Colonic mucosa (tissue), 4 donors: ENCODE results near the gene FAM151B. TPM values are rescaled to one million over a fixed set of nuclear protein-coding genes. Genes with fewer than 3 reads are reported as not detected.
A peak's percentile ranks its signal among the peaks of the same experiment; 100 is the strongest.
"Not testable (repeated sequence)": the region's sequence is repeated elsewhere in the genome, so short reads cannot be mapped to it uniquely, and the experiment has no call there.

Source experiments
- DNase-seq: peaks from one replicate; pipeline ENCODE4 v3.0.0-alpha.2; 2020
- H3K27ac ChIP-seq: fragments of 200-600 bp; one replicate; pipeline ENCODE4 v1.8.0; 2021
- H3K27me3 ChIP-seq: fragments of 200-600 bp; one replicate; pipeline ENCODE4 v1.8.0; 2021
- H3K36me3 ChIP-seq: fragments of 200-600 bp; one replicate; pipeline ENCODE4 v1.8.0; 2021
- H3K4me1 ChIP-seq: fragments of 200-600 bp; one replicate; pipeline ENCODE4 v1.8.0; 2021; ENCODE audit warnings: mild to moderate bottlenecking
- H3K4me3 ChIP-seq: fragments of 200-600 bp; one replicate; pipeline ENCODE4 v1.8.0; 2021
- H3K9ac ChIP-seq, 2 donors: one replicate each; pipeline ENCODE4 v1.7.0; 2013; ENCODE audit warnings: control low read depth in 2 of 2, low read depth in 2 of 2, low read length in 2 of 2
- H3K9me3 ChIP-seq: fragments of 200-600 bp; one replicate; pipeline ENCODE4 v1.8.0; 2021
- CTCF ChIP-seq: fragments of 200-600 bp; IDR thresholded peaks from one replicate; pipeline ENCODE4 v1.8.0; 2022; ENCODE audit warnings: antibody characterized with exemption, mild to moderate bottlenecking
- intact Hi-C: fragments of 100-400 bp; cut with DNase I; formaldehyde crosslinking; loops from one replicate; pipeline ENCODE4 v1.14.1; 2022
- total RNA-seq, 2 donors: library from RNA; stranded (reverse); fragmentation: NEBNext Ultra II Directional in 1 of 2; extraction: Animal tissue kit (Norgen Biotek cat#: 25700) in 1 of 2; gene quantifications; one replicate each; pipeline ENCODE4 v1.2.1, GENCODE V29; 2021
- donor health status: healthy.
- donor health status: DM: no; HTN: no; CAD: no.
- donor health status: DM: no; HTN: no; CAD: no.

The FAM151B gene
- total RNA-seq, 2 donors from 2014 or later = 1.4 to 2.4 TPM

GRCh38 chr5:80487444-80487828 lies 464 bp upstream of the FAM151B start:
- H3K4me1 ChIP-seq = no peaks in the 10 kb centered on the region
- no peaks in the 10 kb centered on the region for H3K9me3 ChIP-seq
- peak overlapping the region; percentile 57 for H3K4me3 ChIP-seq
- intact Hi-C loops = no loop called here
- DNase-seq = no peak
- H3K27ac ChIP-seq = peak overlapping the region; percentile 56
- TF ChIP-seq CTCF = no peak
- peak overlapping the region; percentile 53 to 90 for H3K9ac ChIP-seq
- H3K36me3 ChIP-seq = no peaks in the 10 kb centered on the region
- no peaks in the 10 kb centered on the region for H3K27me3 ChIP-seq

GRCh38 chr5:80491296-80491695 lies 3.4 kb downstream of the FAM151B start:
- no peak for DNase-seq
- Histone ChIP-seq H3K36me3 (no peaks in the 10 kb centered on the region), H3K4me1 (no peaks in the 10 kb centered on the region), H3K4me3 (no peak overlapping the region), H3K9me3 (no peaks in the 10 kb centered on the region), H3K9ac (no peak overlapping the region), H3K27me3 (no peaks in the 10 kb centered on the region), H3K27ac (no peak overlapping the region)
- intact Hi-C loops = no loop called here
- TF ChIP-seq CTCF = no peak

- intact Hi-C loops = no loop called here
- Histone ChIP-seq H3K4me3 (no peak overlapping the region), H3K4me1 (no peaks in the 10 kb centered on the region), H3K27me3 (no peaks in the 10 kb centered on the region), H3K9me3 (no peaks in the 10 kb centered on the region), H3K36me3 (no peaks in the 10 kb centered on the region), H3K9ac (no peak overlapping the region), H3K27ac (no peak overlapping the region)
- no peak for DNase-seq
- no peak for TF ChIP-seq CTCF
Observed at GRCh38 chr5:80492741-80493140, 4.8 kb downstream of the FAM151B start.

- H3K9ac ChIP-seq, DNase-seq, H3K4me1 ChIP-seq, H3K27ac ChIP-seq, H3K4me3 ChIP-seq, H3K9me3 ChIP-seq, H3K36me3 ChIP-seq, intact Hi-C loops, H3K27me3 ChIP-seq: not testable (repeated sequence)
Observed at GRCh38 chr5:80493443-80493842, 5.5 kb downstream of the FAM151B start.

GRCh38 chr5:80495891-80496290 lies 8.0 kb downstream of the FAM151B start:
- Histone ChIP-seq H3K27ac (no peak overlapping the region), H3K36me3 (no peaks in the 10 kb centered on the region), H3K9ac (no peak overlapping the region), H3K4me1 (no peaks in the 10 kb centered on the region), H3K9me3 (no peaks in the 10 kb centered on the region), H3K27me3 (no peaks in the 10 kb centered on the region), H3K4me3 (no peak overlapping the region)
- no peak for DNase-seq
- TF ChIP-seq CTCF = no peak
- intact Hi-C loops = no loop called here

- Histone ChIP-seq H3K27ac (no peak overlapping the region), H3K36me3 (no peaks in the 10 kb centered on the region), H3K9me3 (no peaks in the 10 kb centered on the region), H3K9ac (no peak overlapping the region), H3K4me1 (no peaks in the 10 kb centered on the region), H3K4me3 (no peak overlapping the region), H3K27me3 (no peaks in the 10 kb centered on the region)
- no peak for TF ChIP-seq CTCF
- intact Hi-C loops = no loop called here
- DNase-seq = no peak
Observed at GRCh38 chr5:80502800-80503199, 14.9 kb downstream of the FAM151B start.
